ENCODE measurements around the gene SH3BGR.

The SH3BGR gene

GRCh38 chr21:39533545-39534380, 82.0 kb downstream of the SH3BGR start:
- Histone ChIP-seq H3K27me3 (ENCODE audit: control insufficient read depth, low read length) (no peaks in the 10 kb centered on the region; the same call in 1 of the 2 replicates), H3K36me3 (ENCODE audit: control insufficient read depth, low read length) (no peaks in the 10 kb centered on the region), H3K4me1 (ENCODE audit: control insufficient read depth, low read length) (no peaks in the 10 kb centered on the region), H3K79me2 (ENCODE audit: control insufficient read depth, low read length) (no peaks in the 10 kb centered on the region), H3K9me2 (replicated peaks; ENCODE audit: control insufficient read depth, low read length) (no peaks in the 10 kb centered on the region), H3K4me2 (ENCODE audit: low read length) (no peak overlapping the region), H3K4me3 (ENCODE audit: low read length) (no peak overlapping the region), H3K9me3 (ENCODE audit: control insufficient read depth, insufficient read depth, low read length) (no peaks in the 10 kb centered on the region), H3F3A (ENCODE audit: control insufficient read depth, insufficient read depth) (no peaks in the 10 kb centered on the region), H4K20me1 (ENCODE audit: control insufficient read depth, insufficient read depth, low read depth, low read length) (no peaks in the 10 kb centered on the region), H3K27ac (ENCODE audit: low read depth, low read length) (no peak overlapping the region)
- TF ChIP-seq CTCF (IDR thresholded peaks at IDR 0.05; ENCODE audit: low read depth, low read length, poor library complexity, severe bottlenecking) = no peak
- TF ChIP-seq EZH2phosphoT487 (IDR thresholded peaks at IDR 0.05; ENCODE audit: borderline replicate concordance, low read length) = no peak

- H3K36me3 ChIP-seq (ENCODE audit: control insufficient read depth, low read length) = no peaks in the 10 kb centered on the region
- no peaks in the 10 kb centered on the region for H3K27me3 ChIP-seq (ENCODE audit: control insufficient read depth, low read length)
- no peaks in the 10 kb centered on the region for H3F3A ChIP-seq (ENCODE audit: control insufficient read depth, insufficient read depth)
- TF ChIP-seq CTCF (IDR thresholded peaks at IDR 0.05; ENCODE audit: low read depth, low read length, poor library complexity, severe bottlenecking) (no peak), EZH2phosphoT487 (IDR thresholded peaks at IDR 0.05; ENCODE audit: borderline replicate concordance, low read length) (no peak)
- no peak overlapping the region for H3K4me3 ChIP-seq (ENCODE audit: low read length)
- H3K27ac ChIP-seq (ENCODE audit: low read depth, low read length) = no peak overlapping the region
- H3K4me2 ChIP-seq (ENCODE audit: low read length) = no peak overlapping the region
- no peaks in the 10 kb centered on the region for H3K9me2 ChIP-seq (replicated peaks; ENCODE audit: control insufficient read depth, low read length)
- no peaks in the 10 kb centered on the region for H3K79me2 ChIP-seq (ENCODE audit: control insufficient read depth, low read length)
- no peaks in the 10 kb centered on the region for H4K20me1 ChIP-seq (ENCODE audit: control insufficient read depth, insufficient read depth, low read depth, low read length)
- H3K9me3 ChIP-seq (ENCODE audit: control insufficient read depth, insufficient read depth, low read length) = no peaks in the 10 kb centered on the region
- no peaks in the 10 kb centered on the region for H3K4me1 ChIP-seq (ENCODE audit: control insufficient read depth, low read length)
Observed at GRCh38 chr21:39535646-39536437, 84.1 kb downstream of the SH3BGR start.

- Histone ChIP-seq H3K79me2 (ENCODE audit: control insufficient read depth, low read length) (no peaks in the 10 kb centered on the region), H3K9me3 (ENCODE audit: control insufficient read depth, insufficient read depth, low read length) (no peaks in the 10 kb centered on the region), H3K4me3 (ENCODE audit: low read length) (no peak overlapping the region), H3K4me2 (ENCODE audit: low read length) (no peak overlapping the region), H3F3A (ENCODE audit: control insufficient read depth, insufficient read depth) (no peaks in the 10 kb centered on the region), H3K36me3 (ENCODE audit: control insufficient read depth, low read length) (no peaks in the 10 kb centered on the region), H3K9me2 (replicated peaks; ENCODE audit: control insufficient read depth, low read length) (no peaks in the 10 kb centered on the region), H3K4me1 (ENCODE audit: control insufficient read depth, low read length) (no peaks in the 10 kb centered on the region), H4K20me1 (ENCODE audit: control insufficient read depth, insufficient read depth, low read depth, low read length) (no peaks in the 10 kb centered on the region), H3K27me3 (ENCODE audit: control insufficient read depth, low read length) (no peaks in the 10 kb centered on the region), H3K27ac (ENCODE audit: low read depth, low read length) (no peak overlapping the region)
- TF ChIP-seq EZH2phosphoT487 (IDR thresholded peaks at IDR 0.05; ENCODE audit: borderline replicate concordance, low read length) (no peak), CTCF (IDR thresholded peaks at IDR 0.05; ENCODE audit: low read depth, low read length, poor library complexity, severe bottlenecking) (no peak)
Observed at GRCh38 chr21:39536835-39537234, 85.1 kb downstream of the SH3BGR start.
